ENCODE measurements around the gene NAV2. TPM values are rescaled to one million over a fixed set of nuclear protein-coding genes. Genes with fewer than 3 reads are reported as not detected.

The NAV2 gene
- total RNA-seq, 1 donor from 2014 or later, result 9.6 TPM

DNA sequence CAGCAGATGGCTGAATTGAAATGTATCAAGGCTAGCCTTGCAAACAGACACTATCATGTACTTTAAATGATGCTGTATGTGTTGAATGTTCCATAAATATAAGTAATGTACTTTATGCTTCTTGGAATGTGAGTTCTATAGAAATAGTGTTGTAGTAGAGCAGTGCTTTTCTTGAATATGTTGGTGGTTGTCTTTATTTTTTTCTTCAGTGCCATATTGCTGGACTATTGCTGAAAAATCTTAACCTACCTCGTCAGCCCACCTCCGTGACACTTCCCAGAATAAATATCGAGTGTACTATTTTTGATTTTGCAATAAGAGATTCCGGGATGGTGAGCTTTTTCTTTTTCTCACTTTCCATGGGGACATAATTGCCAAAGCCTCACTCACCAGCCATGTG, 153.9 kb downstream of the NAV2 start:
- H3K27me3 Mint-ChIP-seq (ENCODE audit: insufficient read depth, low read depth), result peaks cover 5% of the 10 kb centered on the region
- no peaks in the 10 kb centered on the region for H4K20me1 ChIP-seq (ENCODE audit: low read depth)

DNA sequence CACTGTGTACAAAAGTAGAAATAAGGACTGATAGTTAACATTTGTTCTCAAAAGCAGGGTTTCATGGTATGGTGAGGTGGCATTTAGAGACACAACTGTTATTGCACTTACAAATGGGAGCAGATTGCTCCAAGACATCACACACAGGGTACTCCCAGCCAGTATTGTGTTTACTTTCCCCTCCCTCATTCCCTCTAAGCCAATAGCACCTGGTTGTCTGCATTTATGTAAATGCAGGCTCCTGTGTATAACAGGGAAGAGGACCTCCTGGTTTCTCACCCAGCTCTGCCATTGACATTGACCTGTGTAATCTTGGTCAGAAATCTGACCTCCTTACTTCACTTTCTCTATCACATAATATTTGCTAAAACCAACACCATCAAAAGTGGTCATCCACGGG, 154.4 kb downstream of the NAV2 start:
- TF ChIP-seq EZH2phosphoT487 (IDR thresholded peaks at IDR 0.05) (no peak), EZH2 (IDR thresholded peaks at IDR 0.05) (no peak)
- TF ChIP-seq, protein P1, sequence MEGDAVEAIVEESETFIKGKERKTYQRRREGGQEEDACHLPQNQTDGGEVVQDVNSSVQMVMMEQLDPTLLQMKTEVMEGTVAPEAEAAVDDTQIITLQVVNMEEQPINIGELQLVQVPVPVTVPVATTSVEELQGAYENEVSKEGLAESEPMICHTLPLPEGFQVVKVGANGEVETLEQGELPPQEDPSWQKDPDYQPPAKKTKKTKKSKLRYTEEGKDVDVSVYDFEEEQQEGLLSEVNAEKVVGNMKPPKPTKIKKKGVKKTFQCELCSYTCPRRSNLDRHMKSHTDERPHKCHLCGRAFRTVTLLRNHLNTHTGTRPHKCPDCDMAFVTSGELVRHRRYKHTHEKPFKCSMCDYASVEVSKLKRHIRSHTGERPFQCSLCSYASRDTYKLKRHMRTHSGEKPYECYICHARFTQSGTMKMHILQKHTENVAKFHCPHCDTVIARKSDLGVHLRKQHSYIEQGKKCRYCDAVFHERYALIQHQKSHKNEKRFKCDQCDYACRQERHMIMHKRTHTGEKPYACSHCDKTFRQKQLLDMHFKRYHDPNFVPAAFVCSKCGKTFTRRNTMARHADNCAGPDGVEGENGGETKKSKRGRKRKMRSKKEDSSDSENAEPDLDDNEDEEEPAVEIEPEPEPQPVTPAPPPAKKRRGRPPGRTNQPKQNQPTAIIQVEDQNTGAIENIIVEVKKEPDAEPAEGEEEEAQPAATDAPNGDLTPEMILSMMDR (IDR thresholded peaks at IDR 0.05), result no peak
- H3K9me3 ChIP-seq (ENCODE audit: low read depth), result no peaks in the 10 kb centered on the region
- Mint-ChIP-seq H3K4me1 (peaks cover 23% of the 10 kb centered on the region), H3K27ac (no peak overlapping the region), H3K4me3 (no peak overlapping the region), H3K9me3 (no peaks in the 10 kb centered on the region), H3K36me3 (peaks cover 4% of the 10 kb centered on the region), H3K27me3 (ENCODE audit: insufficient read depth, low read depth) (peaks cover 5% of the 10 kb centered on the region)
- no peak overlapping the region for H3K27ac ChIP-seq
- no peaks in the 10 kb centered on the region for H3K27me3 ChIP-seq
- no peak overlapping the region for H3K9ac ChIP-seq
- H3K4me2 ChIP-seq, result no peak overlapping the region
- no peaks in the 10 kb centered on the region for H3K36me3 ChIP-seq
- no peak overlapping the region for H3K4me3 ChIP-seq
- DNase-seq (ENCODE audit: low spot score), result no peak
- H3K4me1 ChIP-seq, result peaks cover 24% of the 10 kb centered on the region
- no peaks in the 10 kb centered on the region for H4K20me1 ChIP-seq (ENCODE audit: low read depth)
- no peaks in the 10 kb centered on the region for H3K79me2 ChIP-seq (ENCODE audit: low read depth)
- H2AFZ ChIP-seq (replicated peaks), result no peak overlapping the region
- no peaks in the 10 kb centered on the region for H3F3A ChIP-seq (ENCODE audit: low read depth)

More for the DNA sequence above, 153.9 kb downstream of the NAV2 start:
- no peaks in the 10 kb centered on the region for H3F3A ChIP-seq (ENCODE audit: low read depth)
- no peak overlapping the region for H3K4me3 Mint-ChIP-seq
- no peak for DNase-seq (ENCODE audit: low spot score)
- H3K36me3 Mint-ChIP-seq, result peaks cover 1% of the 10 kb centered on the region
- H3K9me3 Mint-ChIP-seq, result no peaks in the 10 kb centered on the region
- no peaks in the 10 kb centered on the region for H3K9me3 ChIP-seq (ENCODE audit: low read depth)
- peaks cover 24% of the 10 kb centered on the region for H3K4me1 ChIP-seq
- no peaks in the 10 kb centered on the region for H3K36me3 ChIP-seq
- H3K27ac ChIP-seq, result no peak overlapping the region
- H3K27me3 ChIP-seq, result no peaks in the 10 kb centered on the region
- H3K9ac ChIP-seq, result no peak overlapping the region
- TF ChIP-seq, protein P1 (IDR thresholded peaks at IDR 0.05), result no peak
- TF ChIP-seq EZH2 (IDR thresholded peaks at IDR 0.05) (no peak), EZH2phosphoT487 (IDR thresholded peaks at IDR 0.05) (no peak)
- no peak overlapping the region for H3K27ac Mint-ChIP-seq
- H2AFZ ChIP-seq (replicated peaks), result no peak overlapping the region
- H3K4me3 ChIP-seq, result no peak overlapping the region
- H3K4me2 ChIP-seq, result no peak overlapping the region
- no peaks in the 10 kb centered on the region for H3K79me2 ChIP-seq (ENCODE audit: low read depth)
- peaks cover 21% of the 10 kb centered on the region for H3K4me1 Mint-ChIP-seq

DNA sequence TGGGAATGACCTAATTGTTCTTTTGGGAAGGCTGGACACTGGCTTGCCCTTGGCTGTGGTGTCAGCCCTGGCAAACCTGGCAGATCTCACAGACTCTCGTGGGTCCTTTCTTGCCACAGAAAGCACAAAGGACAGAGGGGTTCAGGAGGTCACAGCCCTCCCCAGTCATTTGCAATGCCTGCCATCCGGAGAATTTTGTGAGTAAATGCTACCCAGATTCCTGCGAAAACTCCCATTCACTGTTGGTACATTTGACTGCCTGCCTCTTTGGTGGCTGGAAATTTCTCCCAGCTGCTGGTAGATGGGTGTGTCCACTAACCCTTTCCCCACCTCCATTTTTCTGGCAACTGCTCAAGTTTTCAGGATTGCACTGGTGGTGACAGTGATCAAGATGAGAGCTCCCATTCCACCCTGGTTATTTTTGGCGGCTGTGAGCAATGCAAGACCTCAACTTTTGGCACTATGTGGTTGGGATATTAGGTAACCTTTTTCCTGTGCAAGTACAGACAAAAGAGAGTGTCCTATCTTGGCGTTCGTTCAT, 155.7 kb downstream of the NAV2 start:
- H2AFZ ChIP-seq (replicated peaks), result no peak overlapping the region
- H3K4me3 Mint-ChIP-seq, result no peak overlapping the region
- DNase-seq (ENCODE audit: low spot score), result no peak
- no peaks in the 10 kb centered on the region for H3K79me2 ChIP-seq (ENCODE audit: low read depth)
- H3K9me3 Mint-ChIP-seq, result no peaks in the 10 kb centered on the region
- H3K36me3 Mint-ChIP-seq, result peaks cover 4% of the 10 kb centered on the region
- no peak overlapping the region for H3K4me3 ChIP-seq
- H3K9me3 ChIP-seq (ENCODE audit: low read depth), result no peaks in the 10 kb centered on the region
- H3K36me3 ChIP-seq, result no peaks in the 10 kb centered on the region
- no peaks in the 10 kb centered on the region for H3K27me3 ChIP-seq
- H3K27me3 Mint-ChIP-seq (ENCODE audit: insufficient read depth, low read depth), result peaks cover 5% of the 10 kb centered on the region
- no peak overlapping the region for H3K27ac ChIP-seq
- peaks cover 6% of the 10 kb centered on the region for H4K20me1 ChIP-seq (ENCODE audit: low read depth)
- peaks cover 36% of the 10 kb centered on the region for H3K4me1 Mint-ChIP-seq
- H3K27ac Mint-ChIP-seq, result no peak overlapping the region
- H3K4me1 ChIP-seq, result peaks cover 37% of the 10 kb centered on the region
- no peak overlapping the region for H3K4me2 ChIP-seq
- peaks cover 9% of the 10 kb centered on the region for H3F3A ChIP-seq (ENCODE audit: low read depth)
- TF ChIP-seq, protein P1 (IDR thresholded peaks at IDR 0.05), result no peak
- TF ChIP-seq EZH2phosphoT487 (IDR thresholded peaks at IDR 0.05) (no peak), EZH2 (IDR thresholded peaks at IDR 0.05) (no peak)
- H3K9ac ChIP-seq, result no peak overlapping the region

Measured in neural progenitor cell (in vitro differentiated cells).